HCEC 1CT (cell line): ENCODE data around the gene NGEF.

ENCODE experiments used
- DNase-seq: peaks from one replicate; pipeline ENCODE4 v3.0.0-alpha.2; 2017

Gene NGEF

GRCh38 chr2:232892843-232893242 is 120.2 kb downstream of the NGEF start:
- DNase-seq, result no peak

DNA sequence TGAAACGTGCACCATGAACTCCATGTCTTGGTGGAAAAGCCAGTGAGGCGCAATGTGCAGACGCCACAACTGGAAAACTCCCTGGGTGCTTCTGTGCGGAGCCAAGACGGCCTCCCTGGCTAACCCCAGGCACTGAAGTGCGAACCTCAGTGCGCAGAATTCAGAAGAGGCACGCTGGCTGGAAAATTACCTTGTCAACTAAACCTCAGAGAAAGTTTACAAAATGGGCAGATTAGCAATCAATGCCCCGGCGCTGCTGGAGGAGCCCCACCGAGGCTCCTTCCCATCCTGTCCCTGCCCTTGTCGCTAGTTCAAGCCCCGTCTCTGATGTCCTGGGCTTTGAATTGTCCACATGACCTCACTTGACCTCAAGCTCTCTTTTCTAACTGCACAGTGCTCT is 120.8 kb downstream of the NGEF start:
- DNase-seq, result no peak

DNA sequence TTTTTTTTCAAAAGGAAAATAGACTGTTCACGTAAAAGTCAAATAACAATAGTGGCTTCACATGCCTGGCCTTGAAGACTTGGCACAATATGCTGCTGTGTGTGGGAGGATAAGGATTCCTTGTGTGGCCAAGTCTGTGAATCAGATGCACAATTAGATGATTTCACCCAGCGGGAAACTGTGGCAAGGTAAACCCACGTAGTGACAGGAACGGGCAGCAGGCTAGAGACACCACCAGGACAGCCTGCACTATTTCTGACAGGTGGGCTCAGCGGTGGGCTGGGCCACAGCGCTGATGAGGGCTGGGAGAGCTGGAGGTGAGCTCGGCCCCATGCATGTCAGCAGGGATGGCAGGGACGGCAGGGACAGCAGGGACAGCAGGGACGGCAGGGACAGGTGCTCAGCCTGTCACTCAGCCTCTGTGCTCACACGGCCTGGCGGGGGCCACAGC is 121.4 kb downstream of the NGEF start:
- DNase-seq, result no peak

- DNase-seq, result no peak
These were observed 122.0 kb downstream of the NGEF start for GRCh38 chr2:232890896-232891601.

DNA sequence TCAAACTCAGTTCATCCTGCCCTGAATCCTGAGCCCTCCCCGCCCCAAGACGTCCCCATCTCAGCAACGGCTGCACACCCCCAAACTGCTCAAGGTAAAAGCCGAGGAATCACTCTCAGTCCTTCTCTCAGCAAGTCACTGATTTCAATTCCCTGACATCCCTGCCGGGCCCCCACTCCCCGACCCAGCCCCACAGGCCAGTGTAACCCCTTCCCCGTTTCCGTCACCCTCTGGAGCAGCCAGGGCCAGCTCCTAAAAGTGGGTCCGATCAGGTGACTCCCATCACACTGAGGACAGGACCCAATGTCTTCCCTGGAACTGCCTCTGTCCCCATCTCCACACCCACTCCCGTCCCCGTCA is 122.5 kb downstream of the NGEF start:
- no peak for DNase-seq

- DNase-seq, result no peak
These were observed 123.1 kb downstream of the NGEF start for GRCh38 chr2:232889876-232890401.

DNA sequence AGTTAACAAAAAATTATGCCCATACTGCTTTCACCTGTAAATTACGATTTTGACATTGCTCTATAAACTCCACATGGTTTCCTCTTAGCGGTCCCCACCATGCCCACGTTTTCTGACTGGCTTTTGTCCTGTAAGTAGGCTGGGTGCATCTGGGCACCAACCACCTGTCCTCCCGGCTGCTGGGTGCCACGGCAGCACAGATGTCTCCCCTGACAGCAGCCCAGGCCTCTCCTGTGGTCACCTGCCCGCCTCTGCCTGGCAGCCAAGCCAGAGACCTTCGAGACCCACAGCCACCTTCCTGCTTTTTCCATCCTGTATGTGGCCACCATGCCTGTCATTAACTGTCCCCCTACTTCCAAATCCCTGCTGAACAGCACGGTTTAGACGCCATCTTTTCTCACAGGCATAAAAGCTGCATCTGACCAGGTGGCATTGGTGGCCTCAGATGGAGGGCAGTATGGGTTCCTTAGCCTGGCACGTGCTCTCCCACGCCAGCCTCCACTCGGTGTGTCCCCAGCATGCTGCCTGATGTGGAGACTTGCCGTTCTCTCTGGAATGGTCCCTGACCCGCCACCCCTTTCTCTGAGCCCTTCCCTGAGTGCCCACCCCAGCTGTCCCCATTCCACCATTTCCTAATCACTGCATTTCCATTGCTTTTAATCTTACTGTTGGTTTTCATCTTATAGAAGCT is 124.1 kb downstream of the NGEF start:
- no peak for DNase-seq

- no peak for DNase-seq
These were observed 124.8 kb downstream of the NGEF start for GRCh38 chr2:232888099-232888836.

DNA sequence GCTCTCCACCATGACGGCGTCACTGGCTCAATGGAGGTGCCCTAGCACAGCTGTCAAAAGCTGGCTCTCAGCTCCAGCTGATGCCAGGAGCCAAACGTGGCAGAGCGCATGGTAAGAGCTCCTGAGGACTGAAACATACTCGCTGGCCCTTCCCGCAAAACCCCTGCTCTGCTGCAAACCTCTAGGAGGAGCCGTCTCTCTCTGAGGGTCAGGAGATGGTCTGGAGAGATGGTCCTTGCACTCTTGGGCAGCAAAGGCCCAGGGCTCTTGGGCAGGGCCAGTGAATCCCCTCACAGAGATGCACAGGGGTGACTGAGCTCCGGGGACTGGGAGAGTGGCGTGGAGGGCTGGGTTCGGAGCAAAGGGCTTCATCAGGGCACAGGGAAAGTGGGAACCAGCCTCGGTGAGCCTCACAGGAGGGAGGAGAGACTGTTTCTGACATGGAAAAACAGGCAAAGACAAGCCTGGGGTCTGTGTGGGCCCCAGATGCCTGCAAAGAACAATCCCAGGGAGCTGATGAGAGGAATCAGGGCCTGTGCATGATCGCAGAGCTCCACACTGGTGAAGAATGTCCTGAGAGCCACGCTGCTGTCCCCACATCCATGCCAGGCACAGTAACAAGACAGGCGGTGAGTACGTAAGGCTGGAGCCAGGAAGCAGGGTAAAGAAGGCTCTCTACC is 125.7 kb downstream of the NGEF start:
- no peak for DNase-seq

DNA sequence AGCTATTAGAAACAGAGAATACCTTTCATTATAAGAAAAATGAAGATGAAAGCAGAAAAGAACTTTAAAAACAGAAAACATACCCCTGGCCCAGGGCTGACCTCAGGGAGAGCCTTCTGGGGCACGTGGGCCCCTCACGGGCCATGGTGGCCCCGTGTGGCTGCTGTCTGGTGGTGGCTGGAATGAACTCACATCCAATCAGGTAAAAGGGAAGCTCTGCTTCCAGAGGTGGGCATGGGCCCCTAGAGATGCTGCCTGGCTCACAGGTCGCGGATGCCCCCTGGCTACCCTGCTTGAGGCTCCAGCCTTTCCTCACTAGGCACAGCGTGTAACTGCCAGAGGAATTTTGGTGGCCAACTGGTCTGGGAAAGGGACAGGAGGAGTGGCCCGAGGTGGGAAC is 126.4 kb downstream of the NGEF start:
- DNase-seq, result no peak

DNA sequence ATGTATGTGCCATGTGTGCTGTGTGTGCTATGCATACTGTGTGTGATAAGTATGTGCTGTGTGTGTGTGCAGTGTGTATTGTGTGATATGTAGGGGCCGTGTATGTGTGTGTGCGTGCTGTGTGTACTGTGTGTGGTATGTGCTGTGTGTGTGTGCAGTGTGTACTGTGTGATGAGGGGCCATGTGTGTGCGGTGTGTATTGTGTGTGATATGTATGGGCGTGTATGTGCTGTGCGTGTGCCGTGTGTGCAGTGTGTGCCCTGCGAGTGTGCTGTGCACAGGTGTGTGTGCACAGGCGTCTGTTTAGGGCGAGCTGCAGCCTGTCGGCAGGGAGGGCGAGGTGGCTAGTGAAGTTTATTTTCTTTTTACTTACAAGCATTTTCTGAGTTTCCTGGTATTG is 126.9 kb downstream of the NGEF start:
- DNase-seq, result no peak

DNA sequence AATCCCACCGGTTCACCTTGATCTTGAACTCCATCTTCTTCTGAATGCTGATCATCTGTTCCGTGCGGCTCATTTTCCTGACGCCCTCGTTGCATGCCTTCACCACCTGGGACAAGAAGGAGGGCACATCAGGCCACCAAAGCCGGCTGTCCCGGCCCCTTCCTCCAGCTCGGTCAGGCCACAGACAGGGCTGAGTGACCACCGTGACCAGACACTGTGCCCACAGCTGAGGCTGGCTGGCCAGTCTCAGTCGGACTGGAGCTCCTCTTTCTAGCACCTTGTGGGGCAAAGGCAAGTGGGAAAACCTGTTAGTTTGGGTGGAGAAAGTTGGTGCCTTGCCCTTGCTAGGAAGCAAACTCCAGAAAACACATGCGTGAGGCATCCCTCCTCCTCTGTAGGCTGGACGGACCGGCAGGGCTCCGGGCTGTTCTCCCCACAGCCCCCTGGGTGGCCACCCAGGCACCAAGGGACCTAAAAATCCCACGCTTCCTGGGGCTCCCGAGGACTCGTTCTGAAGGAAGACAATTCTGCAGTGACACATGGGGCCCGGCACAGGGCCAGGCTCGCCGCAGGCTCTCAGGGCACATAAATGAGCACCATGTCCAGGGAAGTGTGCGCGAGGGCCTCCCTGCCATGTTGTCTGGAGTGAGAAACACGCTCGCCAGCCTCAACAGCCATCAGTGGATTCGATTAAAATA is 127.6 kb downstream of the NGEF start:
- DNase-seq, result no peak

DNA sequence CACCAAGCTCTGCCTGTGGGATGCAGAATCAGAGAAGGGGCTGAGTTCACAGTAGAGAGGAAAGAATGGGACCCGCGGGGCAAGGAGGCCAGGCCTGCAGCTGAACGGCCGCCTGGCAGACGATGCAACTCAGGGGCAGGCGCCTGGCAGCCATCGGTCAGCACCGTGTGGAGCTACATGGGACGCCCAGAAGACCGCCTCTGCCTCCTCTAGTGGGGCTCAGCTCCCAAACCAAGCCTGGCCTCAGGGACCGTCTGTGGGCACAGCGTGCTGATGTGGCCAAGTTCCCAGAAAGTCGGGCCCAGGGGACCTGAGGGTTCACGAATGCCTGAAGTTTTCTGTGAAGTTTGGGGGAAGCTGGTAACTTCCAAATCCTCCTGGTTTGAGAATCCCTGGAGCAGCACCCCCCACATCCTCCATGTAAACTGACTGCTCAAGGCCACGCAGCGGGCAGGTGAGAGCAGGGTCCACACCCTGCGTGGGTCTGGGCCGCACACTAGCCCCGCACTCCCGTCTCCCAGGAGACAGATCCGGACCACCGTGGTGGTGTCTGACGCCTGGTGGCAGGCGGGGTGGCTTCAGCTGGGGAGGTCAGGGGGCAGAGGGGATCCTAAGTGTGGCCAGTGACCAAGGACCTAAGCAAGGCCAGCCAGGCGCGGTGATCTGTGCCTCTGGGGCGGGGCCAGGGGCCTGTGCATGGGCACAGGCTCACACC is 128.3 kb downstream of the NGEF start:
- no peak for DNase-seq

DNA sequence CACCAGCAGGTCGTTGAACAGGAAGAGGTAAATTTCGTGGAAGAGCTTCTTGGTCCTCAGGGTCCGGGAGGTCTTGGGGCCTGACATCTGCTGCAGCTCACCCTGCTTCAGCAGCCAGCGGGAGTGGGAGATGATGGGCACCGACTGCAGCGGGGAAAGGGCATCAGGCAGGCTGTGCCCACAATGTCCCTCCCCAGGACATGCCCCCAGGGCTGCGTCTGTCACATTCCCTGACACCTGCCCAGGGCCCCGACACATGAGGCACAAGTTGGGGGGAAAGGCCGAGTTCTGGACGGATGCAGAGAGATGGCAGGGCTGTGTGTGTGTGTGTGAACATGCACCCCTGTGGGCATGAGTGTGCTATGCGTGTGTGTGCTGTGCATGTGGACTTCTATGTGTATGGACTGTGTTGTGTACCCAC is 129.0 kb downstream of the NGEF start:
- DNase-seq, result no peak

GRCh38 chr2:232883116-232883721 is 129.8 kb downstream of the NGEF start:
- DNase-seq, result no peak

- no peak for DNase-seq
These were observed 130.4 kb downstream of the NGEF start for GRCh38 chr2:232882505-232883115.

DNA sequence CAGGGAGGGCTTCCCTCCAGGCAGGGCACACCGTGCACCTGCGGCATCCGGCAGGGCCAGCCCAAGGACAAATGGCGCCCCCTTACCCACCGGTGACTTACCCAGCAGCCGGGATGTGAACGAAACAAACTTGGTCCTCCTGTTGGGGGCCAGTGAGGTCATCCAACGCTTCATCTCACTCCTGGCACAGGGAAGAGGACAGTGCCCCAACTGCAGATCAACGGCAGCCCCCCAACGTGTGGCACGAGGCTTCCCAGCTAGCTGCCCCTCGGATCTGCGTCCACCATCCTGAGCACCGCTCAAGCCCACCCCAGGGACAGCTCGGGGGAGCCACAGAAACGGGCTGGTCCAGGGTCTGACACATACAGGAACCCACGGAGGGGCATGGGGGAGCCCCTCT is 131.0 kb downstream of the NGEF start:
- no peak for DNase-seq

DNA sequence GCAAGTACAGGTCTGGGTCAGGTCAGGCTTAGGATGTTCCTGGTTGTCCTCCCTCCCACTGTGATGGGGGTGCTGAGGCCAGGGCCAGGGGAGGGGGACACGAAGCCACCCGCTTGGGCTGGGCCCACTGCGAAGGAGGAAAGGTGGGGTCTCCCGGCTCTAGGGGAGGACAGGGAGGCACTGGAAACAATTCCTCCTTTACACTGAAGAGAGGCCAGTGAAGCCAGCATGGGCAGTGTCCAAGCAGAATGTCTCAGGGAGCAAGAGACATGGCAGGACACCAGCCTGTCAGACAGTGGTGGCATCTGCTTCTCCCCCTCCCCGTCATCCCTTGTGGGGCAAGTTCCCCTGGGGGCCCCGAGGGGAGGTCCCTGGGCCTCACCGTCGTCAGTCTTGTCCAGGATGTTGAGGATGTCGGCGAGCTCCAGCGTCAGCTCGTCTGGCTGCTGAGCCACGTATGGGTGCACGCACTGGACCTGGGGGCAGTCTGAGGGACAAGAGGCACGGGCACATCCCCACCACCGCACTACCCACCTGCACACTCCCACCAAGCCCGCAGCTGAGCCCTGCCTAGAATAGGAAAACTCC is 132.2 kb downstream of the NGEF start:
- no peak for DNase-seq

GRCh38 chr2:232879618-232880494 is 133.2 kb downstream of the NGEF start:
- no peak for DNase-seq
